HEK293 (cell line): ENCODE data around the gene KRT80.

Experiments used
- CTCF ChIA-PET: fragments of 350-600 bp; formaldehyde crosslinking; extraction: SDS; loops from one replicate; lab custom pipeline; 2021; ENCODE audit warnings: antibody characterized with exemption; lab: Yijun Ruan, JAX
- POLR2A ChIA-PET: fragments of 300-600 bp; formaldehyde crosslinking; extraction: SDS; loops from one replicate; lab custom pipeline; 2020; ENCODE audit warnings: antibody characterized with exemption, inconsistent platforms; lab: Yijun Ruan, JAX
- H3K27ac ChIP-seq: fragments of 200-500 bp; sonication (Bioruptor generic); 2 replicates; pipeline ENCODE4 v1.5.1; 2014; ENCODE audit warnings: low read depth, low read length, control low read depth, inconsistent platforms; ENCODE audit errors: extremely low read depth
- H3K36me3 ChIP-seq, 2 experiments: fragments of 200-500 bp in 1 of 2; sonication (Bioruptor generic) in 1 of 2; 1 replicate in 1 of 2; 2 replicates in 1 of 2; pipeline ENCODE4 v1.5.1; 2014 to 2017; ENCODE audit warnings: inconsistent platforms in 2 of 2, low read length in 2 of 2; ENCODE audit not compliant: control insufficient read depth in 2 of 2, insufficient read depth in 1 of 2
- H3K4me1 ChIP-seq: fragments of 200-500 bp; sonication (Bioruptor generic); 2 replicates; pipeline ENCODE4 v1.5.1; 2014; ENCODE audit warnings: mild to moderate bottlenecking, low read length, inconsistent platforms; ENCODE audit not compliant: control insufficient read depth, insufficient read depth
- H3K4me3 ChIP-seq: 2 replicates; pipeline ENCODE4 v1.5.1; 2011; ENCODE audit warnings: low read depth, mild to moderate bottlenecking, control low read depth, low read length, moderate library complexity
- H3K9me3 ChIP-seq: fragments of 200-500 bp; sonication (Bioruptor generic); 2 replicates; pipeline ENCODE4 v1.5.1; 2014; ENCODE audit warnings: low read depth, low read length, inconsistent platforms; ENCODE audit not compliant: control insufficient read depth, insufficient read depth
- BCL11A ChIP-seq: fragments of 450-650 bp; formaldehyde crosslinking; IDR thresholded peaks from 2 replicates; pipeline ENCODE4 v1.5.1; 2016; ENCODE audit warnings: low read depth, missing biosample characterization, missing genetic modification characterization
- EGR2 ChIP-seq: fragments of 450-650 bp; formaldehyde crosslinking; IDR thresholded peaks from 2 replicates; pipeline ENCODE4 v1.5.1; 2016; ENCODE audit warnings: low read depth, missing biosample characterization, missing genetic modification characterization
- KLF1 ChIP-seq: fragments of 450-650 bp; formaldehyde crosslinking; IDR thresholded peaks from 2 replicates; pipeline ENCODE4 v1.5.1; 2016; ENCODE audit warnings: missing biosample characterization, missing genetic modification characterization
- KLF8 ChIP-seq: fragments of 450-650 bp; formaldehyde crosslinking; IDR thresholded peaks from 2 replicates; pipeline ENCODE4 v1.5.1; 2016; ENCODE audit warnings: missing biosample characterization, missing genetic modification characterization
- MYNN ChIP-seq: fragments of 450-650 bp; formaldehyde crosslinking; IDR thresholded peaks from 2 replicates; pipeline ENCODE4 v1.5.1; 2016; ENCODE audit warnings: missing biosample characterization, missing genetic modification characterization, borderline replicate concordance
- ZBTB20 ChIP-seq: fragments of 450-650 bp; formaldehyde crosslinking; IDR thresholded peaks from 2 replicates; pipeline ENCODE4 v1.5.1; 2016; ENCODE audit warnings: missing biosample characterization, missing genetic modification characterization
- ZFHX2 ChIP-seq: fragments of 450-650 bp; formaldehyde crosslinking; conservative IDR thresholded peaks from 2 replicates; pipeline ENCODE4 v1.5.1; 2016; ENCODE audit warnings: missing biosample characterization, missing genetic modification characterization
- ZIC2 ChIP-seq: fragments of 450-650 bp; formaldehyde crosslinking; IDR thresholded peaks from 2 replicates; pipeline ENCODE4 v1.5.1; 2016; ENCODE audit warnings: missing biosample characterization, missing genetic modification characterization
- ZNF2 ChIP-seq: fragments of 450-650 bp; formaldehyde crosslinking; IDR thresholded peaks from 2 replicates; pipeline ENCODE4 v1.5.1; 2016; ENCODE audit warnings: missing biosample characterization, missing genetic modification characterization
- ZNF24 ChIP-seq: fragments of 450-650 bp; formaldehyde crosslinking; IDR thresholded peaks from 2 replicates; pipeline ENCODE4 v1.5.1; 2016; ENCODE audit warnings: missing biosample characterization, missing genetic modification characterization
- ZNF530 ChIP-seq: fragments of 450-650 bp; formaldehyde crosslinking; IDR thresholded peaks from 2 replicates; pipeline ENCODE4 v1.5.1; 2016; ENCODE audit warnings: low read depth, missing biosample characterization, missing genetic modification characterization
- ZNF571 ChIP-seq: fragments of 450-650 bp; formaldehyde crosslinking; IDR thresholded peaks from 2 replicates; pipeline ENCODE4 v1.5.0; 2017; ENCODE audit warnings: missing biosample characterization, missing genetic modification characterization
- ZNF596 ChIP-seq: fragments of 450-650 bp; IDR thresholded peaks from 2 replicates; pipeline ENCODE4 v1.5.0; 2018; ENCODE audit warnings: missing biosample characterization, mild to moderate bottlenecking, missing genetic modification characterization, moderate library complexity
- ZNF76 ChIP-seq: fragments of 450-650 bp; formaldehyde crosslinking; IDR thresholded peaks from 2 replicates; pipeline ENCODE4; 2016; ENCODE audit warnings: low read depth, missing biosample characterization, missing genetic modification characterization, borderline replicate concordance
- ZNF843 ChIP-seq: fragments of 450-650 bp; formaldehyde crosslinking; IDR thresholded peaks from 2 replicates; pipeline ENCODE4 v1.5.1; 2016; ENCODE audit warnings: missing biosample characterization, missing genetic modification characterization
- ZSCAN30 ChIP-seq: fragments of 450-650 bp; IDR thresholded peaks from 2 replicates; pipeline ENCODE4 v1.5.1; 2018; ENCODE audit warnings: missing biosample characterization, mild to moderate bottlenecking, missing genetic modification characterization, moderate library complexity
- TF ChIP-seq, protein P1 (sequence below): fragments of 450-650 bp; formaldehyde crosslinking; IDR thresholded peaks from 2 replicates; pipeline ENCODE4 v1.5.1; 2017; ENCODE audit warnings: missing biosample characterization, mild to moderate bottlenecking, missing genetic modification characterization, moderate library complexity
- TF ChIP-seq, protein P2 (sequence below): fragments of 450-650 bp; formaldehyde crosslinking; IDR thresholded peaks from 2 replicates; pipeline ENCODE4 v1.5.1; 2016; ENCODE audit warnings: missing biosample characterization, missing genetic modification characterization, borderline replicate concordance

The KRT80 gene

DNA sequence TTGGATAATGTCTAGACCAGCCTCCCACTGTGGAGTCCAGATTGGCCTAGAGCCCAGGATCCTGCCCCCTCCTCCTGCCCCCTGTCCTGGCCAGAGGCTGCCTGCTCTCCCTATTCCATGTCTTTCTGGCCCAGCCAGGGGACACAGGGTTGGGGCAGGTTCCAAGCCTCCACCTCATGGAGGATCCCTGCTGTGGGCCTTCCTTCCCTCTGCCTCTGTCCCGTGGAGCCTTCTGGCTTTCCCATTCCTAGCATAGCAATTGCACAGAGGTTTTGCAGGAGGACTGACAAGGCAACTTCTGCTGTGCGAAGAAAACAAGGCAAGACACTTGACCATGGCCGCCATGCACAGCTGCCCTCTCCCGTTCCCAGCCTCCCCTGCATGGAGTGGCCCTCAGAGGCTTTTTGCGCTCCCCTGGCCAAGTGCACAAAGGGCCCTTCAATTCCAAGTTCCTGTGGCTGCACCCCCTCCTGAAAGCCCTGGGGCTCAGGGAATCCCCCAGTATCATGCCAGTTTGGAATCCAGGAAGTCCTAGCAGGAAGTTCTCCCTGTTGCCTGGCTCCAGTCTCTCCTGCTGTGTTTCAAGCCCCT is 42.1 kb downstream of the KRT80 start:
- Histone ChIP-seq H3K4me3 (no peak overlapping the region), H3K27ac (no peak overlapping the region), H3K4me1 (no peaks in the 10 kb centered on the region; the same call in 1 of the 2 replicates), H3K36me3 (no peaks in the 10 kb centered on the region), H3K9me3 (no peaks in the 10 kb centered on the region)
- ChIA-PET POLR2A (no interaction called here), CTCF (interaction anchor here (0.5 to 6.4 kb wide), 7 partner anchors 17 to 735 kb away, joined by 3 to 47 read pairs (median 5); no protein-coding TSS in a partner anchor)
- TF ChIP-seq ZNF571: no peak
- peak; percentile 5; the same call in 1 of the 2 replicates for TF ChIP-seq ZIC2 (tag by site-specific recombination)

DNA sequence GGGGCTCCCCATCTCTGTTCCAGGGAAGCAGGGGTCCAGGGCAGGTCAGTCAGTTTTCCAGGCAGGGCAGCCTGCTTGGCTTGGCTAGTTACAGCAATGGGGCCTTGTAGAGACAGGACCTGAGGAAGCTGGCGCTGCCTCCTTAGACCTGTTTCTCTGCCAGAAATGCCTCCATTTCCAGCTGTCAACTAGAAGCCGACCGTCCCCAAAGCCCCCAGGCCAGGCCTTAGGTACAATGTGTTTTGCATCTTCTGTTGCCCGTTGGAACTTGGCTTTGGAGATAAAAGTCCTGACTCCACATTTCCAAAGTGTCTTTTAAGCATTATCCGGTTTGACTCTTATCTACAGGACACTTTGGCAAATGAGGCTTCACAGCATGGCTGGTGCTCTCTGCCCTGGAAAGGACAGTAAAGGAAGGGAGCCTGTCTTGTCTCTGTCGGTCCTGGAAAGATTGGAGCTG is 42.6 kb downstream of the KRT80 start:
- POLR2A ChIA-PET: interaction anchor here (0.6 kb wide), 1 partner anchor 11 kb away, joined by 3 read pairs; no protein-coding TSS in a partner anchor
- Histone ChIP-seq H3K27ac (no peak overlapping the region), H3K9me3 (no peaks in the 10 kb centered on the region), H3K4me3 (no peak overlapping the region), H3K4me1 (no peaks in the 10 kb centered on the region; the same call in 1 of the 2 replicates), H3K36me3 (no peaks in the 10 kb centered on the region)
- TF ChIP-seq EGR2 (0 out of 2 replicates have a peak, but pooled peaks have one; percentile 35), ZNF2 (tag by site-specific recombination) (no peak), ZNF596 (no peak), ZFHX2 (tag by site-specific recombination) (0 out of 2 replicates have a peak, but pooled peaks have one; percentile 22), ZNF843 (tag by site-specific recombination) (no peak), MYNN (0 out of 2 replicates have a peak, but pooled peaks have one; percentile 54)
- CTCF ChIA-PET: interaction anchor here (0.6 to 3.1 kb wide), 11 partner anchors 8 to 735 kb away, joined by 3 to 15 read pairs (median 5); no protein-coding TSS in a partner anchor

DNA sequence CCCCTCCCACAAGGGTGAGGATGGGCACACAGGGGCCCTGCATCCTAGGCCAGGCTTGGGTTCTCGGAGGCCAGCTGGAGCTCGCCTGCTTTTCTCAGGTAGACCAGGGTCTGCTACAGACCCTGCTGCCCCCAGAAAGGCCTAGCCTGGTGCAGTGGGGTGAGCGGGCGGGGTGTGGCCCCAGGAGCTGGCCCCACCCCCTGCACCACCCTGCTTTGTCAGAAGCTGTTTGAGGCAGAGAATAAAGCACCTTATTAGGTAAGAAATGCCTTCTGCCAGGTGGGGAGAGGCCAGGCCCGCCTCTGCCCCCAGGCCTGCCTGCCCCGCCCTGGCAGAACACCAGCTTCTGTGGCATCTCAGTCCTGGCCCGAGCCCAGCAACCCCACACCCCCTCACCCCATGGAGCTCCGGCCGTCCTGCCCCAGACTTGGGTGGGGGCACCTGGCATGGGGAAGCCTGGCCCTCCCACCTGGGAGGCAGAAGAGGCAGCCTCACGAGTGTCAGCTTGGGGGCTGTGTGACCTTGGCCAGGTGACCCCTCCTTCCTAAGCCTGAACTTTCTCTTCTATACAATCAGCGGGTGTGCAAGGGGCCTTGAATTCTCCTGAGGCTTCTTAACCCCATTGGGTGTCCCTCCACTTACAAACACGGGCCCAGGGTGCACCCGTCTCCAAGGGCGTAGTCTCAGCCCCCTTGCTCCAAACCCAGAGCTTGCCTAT is 43.2 kb downstream of the KRT80 start:
- TF ChIP-seq KLF1 (tag by site-specific recombination) (peak; percentile 95), KLF8 (peak; percentile 25; the same call in 1 of the 2 replicates), ZNF24 (tag by site-specific recombination) (no peak)
- ChIA-PET POLR2A (interaction anchor here (0.6 kb wide), 1 partner anchor 11 kb away, joined by 3 read pairs; no protein-coding TSS in a partner anchor), CTCF (interaction anchor here (0.6 to 3.1 kb wide), 17 partner anchors 9 to 996 kb away, joined by 3 to 15 read pairs (median 5); no protein-coding TSS in a partner anchor)
- Histone ChIP-seq H3K4me3 (no peak overlapping the region), H3K9me3 (no peaks in the 10 kb centered on the region), H3K36me3 (no peaks in the 10 kb centered on the region), H3K4me1 (no peaks in the 10 kb centered on the region; the same call in 1 of the 2 replicates), H3K27ac (no peak overlapping the region)

DNA sequence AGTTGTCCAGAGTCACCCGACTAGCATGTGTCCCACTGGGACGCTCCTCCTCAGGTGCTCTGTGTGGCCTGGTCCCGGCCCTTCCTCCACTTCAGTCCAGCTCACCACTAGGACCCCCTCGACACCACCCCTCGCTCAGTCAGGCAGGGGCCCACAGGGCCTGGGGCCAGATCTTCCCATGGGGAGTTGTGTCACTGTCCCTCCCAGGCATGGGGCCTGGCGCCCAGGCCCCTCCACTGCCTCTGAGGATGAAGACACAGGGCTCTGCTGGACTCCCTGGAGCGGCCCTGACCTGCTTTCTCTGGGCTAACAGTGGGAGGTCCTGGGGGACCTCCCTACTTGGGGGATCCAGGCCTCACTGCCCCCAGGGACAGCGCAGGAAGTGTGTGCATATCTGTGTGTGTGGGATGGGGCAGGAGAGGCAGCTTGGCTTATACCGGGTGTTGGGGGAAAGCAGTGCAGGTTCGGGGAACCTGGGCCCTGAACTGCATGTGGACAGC is 43.8 kb downstream of the KRT80 start:
- H3K27ac ChIP-seq: no peak overlapping the region
- ChIA-PET CTCF (interaction anchor here (0.6 to 5.8 kb wide), 18 partner anchors 9 to 996 kb away, joined by 3 to 88 read pairs (median 5); no protein-coding TSS in a partner anchor), POLR2A (interaction anchor here (1.3 to 2.0 kb wide), 6 partner anchors 7 to 756 kb away, joined by 3 to 12 read pairs (median 4); partner anchors contain the start of genes KRT8 and KRT80)
- no peaks in the 10 kb centered on the region; the same call in 1 of the 2 replicates for H3K4me1 ChIP-seq
- H3K36me3 ChIP-seq: no peaks in the 10 kb centered on the region
- no peaks in the 10 kb centered on the region for H3K9me3 ChIP-seq
- H3K4me3 ChIP-seq: no peak overlapping the region
- no peak for TF ChIP-seq ZSCAN30 (tag by site-specific recombination)
- TF ChIP-seq, protein P1, sequence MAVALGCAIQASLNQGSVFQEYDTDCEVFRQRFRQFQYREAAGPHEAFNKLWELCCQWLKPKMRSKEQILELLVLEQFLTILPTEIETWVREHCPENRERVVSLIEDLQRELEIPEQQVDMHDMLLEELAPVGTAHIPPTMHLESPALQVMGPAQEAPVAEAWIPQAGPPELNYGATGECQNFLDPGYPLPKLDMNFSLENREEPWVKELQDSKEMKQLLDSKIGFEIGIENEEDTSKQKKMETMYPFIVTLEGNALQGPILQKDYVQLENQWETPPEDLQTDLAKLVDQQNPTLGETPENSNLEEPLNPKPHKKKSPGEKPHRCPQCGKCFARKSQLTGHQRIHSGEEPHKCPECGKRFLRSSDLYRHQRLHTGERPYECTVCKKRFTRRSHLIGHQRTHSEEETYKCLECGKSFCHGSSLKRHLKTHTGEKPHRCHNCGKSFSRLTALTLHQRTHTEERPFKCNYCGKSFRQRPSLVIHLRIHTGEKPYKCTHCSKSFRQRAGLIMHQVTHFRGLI: no peak
- no peak for TF ChIP-seq ZBTB20 (tag by site-specific recombination)
- no peak for TF ChIP-seq ZNF76 (tag by site-specific recombination)
- no peak for TF ChIP-seq ZNF530
- no peak for TF ChIP-seq BCL11A (tag by site-specific recombination)
- TF ChIP-seq, protein P2, sequence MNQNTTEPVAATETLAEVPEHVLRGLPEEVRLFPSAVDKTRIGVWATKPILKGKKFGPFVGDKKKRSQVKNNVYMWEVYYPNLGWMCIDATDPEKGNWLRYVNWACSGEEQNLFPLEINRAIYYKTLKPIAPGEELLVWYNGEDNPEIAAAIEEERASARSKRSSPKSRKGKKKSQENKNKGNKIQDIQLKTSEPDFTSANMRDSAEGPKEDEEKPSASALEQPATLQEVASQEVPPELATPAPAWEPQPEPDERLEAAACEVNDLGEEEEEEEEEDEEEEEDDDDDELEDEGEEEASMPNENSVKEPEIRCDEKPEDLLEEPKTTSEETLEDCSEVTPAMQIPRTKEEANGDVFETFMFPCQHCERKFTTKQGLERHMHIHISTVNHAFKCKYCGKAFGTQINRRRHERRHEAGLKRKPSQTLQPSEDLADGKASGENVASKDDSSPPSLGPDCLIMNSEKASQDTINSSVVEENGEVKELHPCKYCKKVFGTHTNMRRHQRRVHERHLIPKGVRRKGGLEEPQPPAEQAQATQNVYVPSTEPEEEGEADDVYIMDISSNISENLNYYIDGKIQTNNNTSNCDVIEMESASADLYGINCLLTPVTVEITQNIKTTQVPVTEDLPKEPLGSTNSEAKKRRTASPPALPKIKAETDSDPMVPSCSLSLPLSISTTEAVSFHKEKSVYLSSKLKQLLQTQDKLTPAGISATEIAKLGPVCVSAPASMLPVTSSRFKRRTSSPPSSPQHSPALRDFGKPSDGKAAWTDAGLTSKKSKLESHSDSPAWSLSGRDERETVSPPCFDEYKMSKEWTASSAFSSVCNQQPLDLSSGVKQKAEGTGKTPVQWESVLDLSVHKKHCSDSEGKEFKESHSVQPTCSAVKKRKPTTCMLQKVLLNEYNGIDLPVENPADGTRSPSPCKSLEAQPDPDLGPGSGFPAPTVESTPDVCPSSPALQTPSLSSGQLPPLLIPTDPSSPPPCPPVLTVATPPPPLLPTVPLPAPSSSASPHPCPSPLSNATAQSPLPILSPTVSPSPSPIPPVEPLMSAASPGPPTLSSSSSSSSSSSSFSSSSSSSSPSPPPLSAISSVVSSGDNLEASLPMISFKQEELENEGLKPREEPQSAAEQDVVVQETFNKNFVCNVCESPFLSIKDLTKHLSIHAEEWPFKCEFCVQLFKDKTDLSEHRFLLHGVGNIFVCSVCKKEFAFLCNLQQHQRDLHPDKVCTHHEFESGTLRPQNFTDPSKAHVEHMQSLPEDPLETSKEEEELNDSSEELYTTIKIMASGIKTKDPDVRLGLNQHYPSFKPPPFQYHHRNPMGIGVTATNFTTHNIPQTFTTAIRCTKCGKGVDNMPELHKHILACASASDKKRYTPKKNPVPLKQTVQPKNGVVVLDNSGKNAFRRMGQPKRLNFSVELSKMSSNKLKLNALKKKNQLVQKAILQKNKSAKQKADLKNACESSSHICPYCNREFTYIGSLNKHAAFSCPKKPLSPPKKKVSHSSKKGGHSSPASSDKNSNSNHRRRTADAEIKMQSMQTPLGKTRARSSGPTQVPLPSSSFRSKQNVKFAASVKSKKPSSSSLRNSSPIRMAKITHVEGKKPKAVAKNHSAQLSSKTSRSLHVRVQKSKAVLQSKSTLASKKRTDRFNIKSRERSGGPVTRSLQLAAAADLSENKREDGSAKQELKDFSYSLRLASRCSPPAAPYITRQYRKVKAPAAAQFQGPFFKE: no peak
